Midbrain (tissue), 1 donor: Measurements from ENCODE around the gene GPR87.

Experiments used
- DNase-seq: peaks from one replicate; lab custom pipeline; 2025; lab: John Stamatoyannopoulos, UW

Gene GPR87

GRCh38 chr3:151315136-151315535, 1.5 kb downstream of the GPR87 start:
- no peak for DNase-seq

GRCh38 chr3:151314593-151314992, 2.0 kb downstream of the GPR87 start:
- DNase-seq: no peak

GRCh38 chr3:151314137-151314536, 2.5 kb downstream of the GPR87 start:
- no peak for DNase-seq

DNA sequence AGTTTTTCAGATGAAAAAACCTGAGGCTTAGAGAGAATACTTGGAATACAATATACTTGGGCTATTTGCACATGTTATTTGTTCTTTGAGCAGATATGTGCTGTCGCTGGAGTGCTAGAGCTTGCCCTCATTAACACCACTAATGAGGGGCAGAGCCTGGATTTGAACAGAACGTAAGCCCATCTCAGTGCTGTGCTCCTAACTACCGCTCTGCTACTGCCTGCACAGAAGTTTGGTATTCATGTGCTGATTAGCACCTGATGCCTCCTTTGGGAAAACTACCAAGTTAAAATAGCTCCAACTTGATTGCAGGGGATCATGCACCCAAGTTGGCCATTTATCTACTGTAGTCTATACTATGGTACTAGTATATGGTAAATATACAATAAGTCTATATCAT, 3.6 kb downstream of the GPR87 start:
- DNase-seq: no peak

DNA sequence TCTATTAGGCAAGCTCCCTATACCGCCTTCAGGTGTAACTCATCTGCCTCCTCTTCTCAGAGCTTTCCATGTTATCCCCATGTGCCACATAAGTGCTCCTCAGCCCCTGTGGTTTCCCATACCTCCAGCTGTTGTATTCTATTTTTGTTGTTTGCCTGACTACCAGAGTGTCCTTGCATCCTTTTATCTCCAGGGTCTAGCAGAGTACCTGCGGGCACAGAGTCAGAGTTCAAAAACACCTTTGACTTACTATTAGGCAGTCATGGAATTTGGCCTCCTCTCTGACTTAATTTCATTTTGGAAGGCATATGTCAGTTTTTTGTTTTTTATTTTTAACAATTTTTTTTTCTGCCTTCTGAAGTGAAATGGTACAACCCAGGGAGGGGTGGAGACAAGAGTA, 7.1 kb downstream of the GPR87 start:
- DNase-seq: no peak

DNA sequence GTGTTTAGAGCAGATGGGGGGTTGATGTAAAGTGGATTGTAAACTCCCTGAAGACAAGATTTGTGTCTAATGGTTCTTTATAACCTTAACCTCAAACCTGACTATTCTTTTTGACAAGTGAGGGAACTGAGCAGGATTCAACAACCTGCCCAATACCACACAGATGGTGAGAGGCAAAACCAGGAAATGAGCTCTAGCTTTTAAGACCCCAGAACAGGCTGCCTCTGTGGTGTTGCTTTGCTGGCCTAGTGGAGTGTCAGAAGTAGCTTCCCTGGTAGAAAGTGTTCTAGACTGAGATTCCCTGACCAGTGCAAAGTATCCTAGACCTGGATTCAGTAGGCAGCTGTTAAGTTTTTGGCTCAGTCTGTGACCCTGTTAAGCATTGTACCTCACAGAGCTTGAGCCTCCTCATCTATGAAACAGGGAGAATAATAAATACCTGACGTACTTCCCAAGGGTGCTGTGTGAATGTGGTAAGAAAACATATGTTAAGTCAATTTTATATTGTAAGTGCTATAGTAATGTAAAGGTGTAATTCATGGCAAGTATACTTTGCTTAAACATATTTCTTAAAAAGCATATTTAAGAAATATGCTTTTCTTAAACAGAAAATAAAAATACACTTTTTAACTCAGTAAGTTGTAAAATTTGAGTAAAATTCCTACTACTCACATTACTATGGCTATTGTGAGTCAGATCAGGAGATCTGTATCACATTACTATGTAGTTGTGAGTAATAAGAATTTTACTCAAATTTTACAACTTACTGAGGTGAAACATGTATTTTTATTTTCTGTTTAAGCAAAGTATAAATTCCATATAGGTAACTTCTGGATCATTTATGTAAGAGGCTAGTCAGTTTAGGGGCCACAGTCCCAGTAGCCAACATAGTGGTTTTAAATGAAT, 8.8 kb downstream of the GPR87 start:
- DNase-seq: no peak

GRCh38 chr3:151307131-151307530, 9.5 kb downstream of the GPR87 start:
- no peak for DNase-seq

GRCh38 chr3:151306168-151306810, 10.3 kb downstream of the GPR87 start:
- DNase-seq: no peak

DNA sequence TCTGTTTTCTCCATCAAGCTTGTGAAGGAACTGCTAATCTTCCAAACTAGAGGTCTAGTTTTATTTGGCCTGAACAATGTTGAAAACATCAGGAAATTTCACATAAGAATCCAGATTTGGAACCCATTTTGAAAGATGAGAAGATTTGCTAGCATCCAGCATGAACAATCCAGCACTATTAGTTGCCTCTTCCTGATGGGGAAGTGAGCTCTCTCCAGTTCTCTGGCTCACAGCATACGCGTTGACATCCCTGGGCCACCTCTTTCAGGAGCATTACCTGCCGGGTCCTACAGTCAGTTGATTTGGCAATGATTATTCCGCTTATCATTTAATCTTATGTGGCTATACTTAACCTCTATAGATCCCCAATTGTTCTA, 10.9 kb downstream of the GPR87 start:
- DNase-seq: no peak

DNA sequence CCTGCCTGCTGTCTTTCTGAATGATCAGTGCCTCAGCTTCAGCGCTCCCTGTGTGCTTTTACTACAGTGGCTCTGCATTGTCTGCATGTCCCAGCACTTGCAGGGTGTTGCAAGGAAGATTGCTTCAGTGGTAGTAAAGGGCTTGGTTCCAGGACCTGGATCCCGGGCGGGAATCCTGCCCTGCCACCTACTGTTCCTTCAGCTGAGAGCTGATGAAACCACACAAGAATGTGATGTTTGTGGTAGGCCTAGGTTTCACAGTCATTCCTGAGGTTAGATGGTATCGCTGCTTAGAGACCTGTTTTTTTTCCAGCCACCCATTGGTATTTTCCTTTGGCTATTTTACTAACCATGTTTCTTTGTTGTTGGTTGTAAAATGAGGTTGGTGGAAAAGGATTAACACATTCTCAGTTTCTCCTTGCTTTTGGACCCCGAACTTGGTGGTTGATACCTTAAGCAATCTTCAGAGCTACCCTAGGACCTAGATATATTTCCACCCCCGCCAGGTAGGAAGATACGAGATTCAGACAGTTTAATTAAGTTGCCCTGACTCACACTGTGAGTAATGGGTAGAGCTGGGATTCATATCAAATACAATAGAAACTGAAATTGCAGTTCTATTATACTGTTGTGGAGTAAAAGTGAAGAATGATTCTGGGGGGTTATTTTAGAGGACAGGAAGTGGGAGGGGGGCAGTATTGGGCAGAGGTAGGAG, 11.4 kb downstream of the GPR87 start:
- peak; percentile 11 for DNase-seq

DNA sequence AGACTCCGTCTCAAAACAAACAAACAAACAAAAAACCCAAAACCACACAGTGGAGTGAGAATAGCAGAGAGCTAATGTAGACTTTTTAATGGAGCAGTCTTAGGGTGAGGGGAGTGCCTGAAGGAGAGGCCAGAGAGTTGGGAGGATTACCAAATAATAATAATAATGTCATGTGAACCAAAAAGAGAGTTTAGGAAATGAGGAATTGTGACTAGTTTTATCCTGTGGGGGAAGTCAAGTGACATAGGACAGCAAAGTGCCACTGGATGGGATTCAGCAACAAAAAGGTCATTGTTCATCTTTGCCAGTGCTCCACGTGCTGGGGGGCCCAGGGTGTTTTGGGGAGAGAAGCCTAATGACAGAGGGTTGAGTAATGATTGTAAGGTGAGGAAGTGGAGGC, 12.9 kb downstream of the GPR87 start:
- no peak for DNase-seq

GRCh38 chr3:151301787-151302186, 14.8 kb downstream of the GPR87 start:
- DNase-seq: no peak

GRCh38 chr3:151300539-151300938, 16.1 kb downstream of the GPR87 start:
- DNase-seq: no peak

GRCh38 chr3:151299006-151299405, 17.6 kb downstream of the GPR87 start:
- DNase-seq: no peak

DNA sequence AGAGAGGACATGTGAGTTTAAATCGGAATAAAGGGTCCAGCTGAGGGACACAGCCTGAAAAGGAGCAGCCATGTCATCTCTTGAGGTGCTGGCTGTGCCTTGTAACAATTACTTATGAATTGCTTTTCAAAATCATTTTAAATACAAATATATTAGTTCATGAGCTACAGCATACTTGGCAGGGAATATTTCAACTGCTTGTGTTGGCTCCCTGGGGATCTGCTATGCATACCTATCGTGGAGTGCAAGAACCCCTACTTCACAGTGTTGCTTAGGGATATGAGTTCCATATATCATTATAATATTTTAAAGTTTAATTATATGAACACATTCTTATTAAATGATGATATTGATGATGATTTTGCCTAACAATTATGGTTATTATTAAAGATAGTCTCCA, 19.2 kb downstream of the GPR87 start:
- no peak for DNase-seq

DNA sequence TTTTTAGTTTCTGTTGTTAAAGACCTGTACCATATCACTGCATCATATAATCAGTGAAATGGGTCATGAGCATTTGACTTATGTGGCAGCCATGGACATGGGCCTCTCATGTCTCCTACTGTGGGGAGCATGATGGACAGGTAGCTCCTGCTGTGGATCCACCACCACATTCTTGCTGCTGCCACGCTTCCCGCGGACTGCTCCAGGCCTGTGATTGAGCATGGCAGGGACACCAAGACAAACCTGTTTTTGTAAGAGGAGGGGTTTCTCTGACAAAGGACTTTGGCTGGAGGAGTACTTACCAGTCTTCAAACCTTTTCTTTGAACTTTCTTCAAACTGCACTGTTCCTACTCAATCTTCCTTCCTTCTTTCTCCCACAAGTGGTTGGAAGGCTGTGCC, 20.4 kb downstream of the GPR87 start:
- DNase-seq: no peak

DNA sequence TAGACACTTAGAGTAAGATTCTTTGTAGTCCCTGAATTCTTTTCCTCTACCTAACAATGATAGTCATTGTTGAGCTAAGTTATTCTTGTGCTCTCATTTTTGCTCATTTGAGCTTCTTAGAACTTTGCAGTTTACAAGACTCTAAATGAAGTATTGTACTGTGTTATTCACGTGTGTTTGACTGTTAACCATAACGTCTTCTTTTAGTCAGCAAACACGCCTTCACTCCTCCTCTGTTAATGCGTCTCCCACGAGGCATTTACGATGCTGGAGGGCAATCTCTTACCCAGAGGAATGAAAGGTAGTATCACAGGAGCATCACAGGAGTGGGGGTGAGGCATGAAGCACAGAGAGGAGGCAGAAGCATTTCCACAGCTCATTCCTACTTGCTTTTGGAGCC, 23.5 kb downstream of the GPR87 start:
- no peak for DNase-seq

GRCh38 chr3:151290673-151291072, 25.9 kb downstream of the GPR87 start:
- peak; percentile 7 for DNase-seq

- DNase-seq: no peak
Measured at GRCh38 chr3:151289445-151289844, 27.2 kb downstream of the GPR87 start.

- no peak for DNase-seq
Measured at GRCh38 chr3:151285940-151286339, 30.7 kb downstream of the GPR87 start.

DNA sequence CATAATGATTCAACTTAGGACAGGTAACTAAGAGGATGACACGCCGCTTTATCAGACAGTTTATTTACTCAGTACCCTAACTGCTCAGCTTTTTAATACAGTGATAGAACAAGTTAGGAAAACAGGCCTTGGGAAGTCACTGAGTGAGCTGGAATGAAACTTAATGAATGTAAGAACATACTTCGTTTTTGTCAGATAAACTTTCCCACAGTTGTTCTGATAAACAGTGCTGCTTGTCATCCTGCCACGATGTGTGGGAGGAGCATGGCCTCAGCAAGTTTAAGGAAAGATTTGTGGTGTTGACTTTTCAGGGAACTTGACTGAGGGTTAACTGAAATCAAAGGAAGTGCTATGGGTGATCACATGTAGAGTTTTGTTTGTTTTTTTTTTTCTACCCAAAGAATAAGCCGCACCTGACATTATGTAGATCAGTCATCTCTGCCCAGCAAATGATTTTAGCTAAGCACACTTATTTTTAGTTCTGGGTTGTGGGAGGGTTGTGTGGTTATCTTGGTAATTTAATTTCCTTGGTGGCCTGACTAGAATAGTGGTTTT, 32.6 kb downstream of the GPR87 start:
- no peak for DNase-seq

GRCh38 chr3:151283387-151283786, 33.2 kb downstream of the GPR87 start:
- no peak for DNase-seq

DNA sequence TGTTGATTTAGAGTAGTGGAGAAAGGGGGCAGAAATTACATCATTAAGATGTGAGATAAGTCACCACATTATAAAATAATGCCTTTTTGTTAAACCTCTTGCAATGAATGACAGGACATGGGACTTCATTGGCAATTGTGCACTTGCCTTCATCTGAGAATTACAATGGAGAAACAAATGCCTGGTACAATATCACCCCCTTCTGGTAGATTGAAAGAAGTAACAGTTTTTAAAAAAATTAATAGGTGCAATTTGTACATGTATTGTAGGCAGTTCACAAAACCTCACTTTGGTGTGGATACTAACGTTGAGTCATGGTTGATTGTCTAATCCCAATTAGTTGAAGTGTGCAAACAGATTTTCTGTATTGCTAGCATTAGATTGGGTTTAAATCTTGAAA, 33.7 kb downstream of the GPR87 start:
- peak; percentile 73 for DNase-seq
